Cardiac septum (tissue), 1 donor: ENCODE measurements around the gene FBXO22. TPM values are rescaled to one million over a fixed set of nuclear protein-coding genes. Genes with fewer than 3 reads are reported as not detected.
"Not testable (repeated sequence)": the region's sequence is repeated elsewhere in the genome, so short reads cannot be mapped to it uniquely, and the experiment has no call there.

Experiments used
- DNase-seq: peaks from one replicate; pipeline ENCODE4 v3.0.0-alpha.2; 2020; ENCODE audit warnings: low spot score
- intact Hi-C: fragments of 100-400 bp; cut with DNase I; formaldehyde crosslinking; loops from one replicate; pipeline ENCODE4 v1.14.0; 2022
- total RNA-seq: library from RNA; stranded (reverse); fragmentation: NEBNext Ultra II Directional; extraction: Animal tissue kit (Norgen Biotek cat#: 25700); gene quantifications from one replicate; pipeline ENCODE4 v1.2.1, GENCODE V29; 2021
- donor health status: DM: no; HTN: no; CAD: no.

Gene FBXO22
- total RNA-seq, 1 donor from 2014 or later = 19.1 TPM

DNA sequence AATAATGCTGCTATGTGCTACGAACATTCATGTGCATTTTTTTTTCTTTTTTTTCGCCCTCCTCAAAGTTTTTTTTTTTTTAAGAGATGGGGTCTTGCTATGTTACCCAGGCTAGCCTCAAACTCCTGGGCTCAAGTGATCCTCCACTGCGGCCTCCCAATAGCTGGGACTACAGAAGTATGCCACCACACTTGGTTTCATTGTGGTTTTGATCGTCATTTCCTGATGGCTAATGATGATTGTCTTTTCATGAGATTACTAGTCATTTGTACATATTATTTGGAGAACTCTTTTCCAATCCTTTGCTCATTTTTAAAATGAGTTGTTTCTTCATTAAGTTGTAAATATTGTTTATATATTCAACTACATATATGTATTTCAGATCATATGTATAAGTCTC lies 48.8 kb downstream of the FBXO22 start:
- intact Hi-C loops = no loop called here
- DNase-seq = no peak

DNA sequence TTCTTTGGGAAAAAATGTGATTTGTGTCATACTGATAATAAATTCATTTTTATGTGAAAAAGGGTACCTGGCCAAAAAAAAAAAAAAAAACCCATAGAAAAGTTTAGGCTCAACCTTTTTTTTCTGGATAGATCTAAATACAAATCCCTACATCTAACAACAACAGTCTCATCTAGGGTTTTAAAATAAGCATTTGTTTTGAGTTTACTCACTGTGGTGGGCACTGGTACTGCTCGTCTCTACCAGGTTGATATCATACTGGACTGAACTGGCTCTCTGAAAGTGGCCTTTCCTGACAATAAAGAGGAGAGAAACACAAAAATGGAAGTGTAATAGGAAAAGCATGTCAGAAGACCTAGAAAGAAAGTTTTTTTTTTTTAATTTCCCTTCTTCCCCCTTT lies 52.0 kb downstream of the FBXO22 start:
- intact Hi-C loops = no loop called here

DNA sequence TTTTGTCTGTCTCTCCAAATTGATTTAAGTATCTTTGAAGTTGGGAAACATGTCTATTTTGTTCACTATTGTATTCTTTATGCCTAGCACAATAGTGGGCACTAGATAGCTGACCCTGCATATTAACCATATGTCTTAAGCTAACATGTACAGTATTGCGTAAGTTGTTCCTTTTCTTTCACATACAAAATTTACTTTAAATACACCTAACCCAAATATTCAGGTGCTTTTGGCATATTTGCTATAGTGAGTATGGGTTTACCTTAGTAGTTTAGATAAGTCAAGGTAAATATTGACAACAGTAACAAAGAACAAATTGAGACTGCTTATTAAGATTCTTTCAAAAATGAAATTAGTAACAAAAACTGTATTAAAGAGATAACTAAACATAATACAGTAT lies 57.7 kb downstream of the FBXO22 start:
- DNase-seq = no peak
- intact Hi-C loops = no loop called here

More for the DNA sequence above, 52.0 kb downstream of the FBXO22 start:
- DNase-seq = no peak

DNA sequence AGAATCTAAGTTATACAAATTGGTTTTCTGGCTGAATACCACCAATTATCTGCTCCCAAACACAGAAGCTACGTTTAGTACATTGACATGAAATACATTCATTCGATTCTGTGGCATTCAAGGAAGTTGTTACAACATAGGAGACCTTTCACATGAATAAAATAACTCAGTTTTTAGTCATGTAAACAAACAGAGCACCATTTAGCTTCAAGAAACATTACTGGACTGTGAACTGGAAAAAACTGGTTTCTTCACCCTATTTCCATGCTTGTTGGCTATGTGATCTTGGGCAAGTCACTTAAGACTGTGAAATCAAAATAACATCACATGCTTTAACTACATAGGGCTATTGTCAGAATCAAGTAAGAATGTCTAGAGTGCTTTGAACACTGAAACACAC lies 62.4 kb downstream of the FBXO22 start:
- DNase-seq = no peak

DNA sequence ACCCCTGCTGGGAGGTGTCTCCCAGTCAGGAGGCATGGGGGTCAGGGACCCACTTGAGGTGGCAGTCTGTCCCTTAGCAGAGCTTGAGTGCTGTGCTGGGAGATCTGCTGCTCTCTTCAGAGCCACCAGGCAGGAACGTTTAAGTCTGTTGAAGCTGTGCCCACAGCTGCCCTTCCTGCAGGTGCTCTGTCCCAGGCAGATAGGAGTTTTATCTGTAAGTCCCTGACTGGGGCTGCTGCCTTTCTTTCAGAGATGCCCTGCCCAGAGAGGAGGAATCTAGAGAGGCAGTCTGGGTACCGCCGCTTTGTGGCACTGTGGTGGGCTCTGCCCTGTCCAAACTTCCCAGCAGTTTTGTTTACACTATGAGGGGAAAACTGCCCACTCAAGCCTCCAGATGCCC lies 73.1 kb downstream of the FBXO22 start:
- DNase-seq, intact Hi-C loops: not testable (repeated sequence)

More for the DNA sequence above, 62.4 kb downstream of the FBXO22 start:
- intact Hi-C loops = no loop called here

DNA sequence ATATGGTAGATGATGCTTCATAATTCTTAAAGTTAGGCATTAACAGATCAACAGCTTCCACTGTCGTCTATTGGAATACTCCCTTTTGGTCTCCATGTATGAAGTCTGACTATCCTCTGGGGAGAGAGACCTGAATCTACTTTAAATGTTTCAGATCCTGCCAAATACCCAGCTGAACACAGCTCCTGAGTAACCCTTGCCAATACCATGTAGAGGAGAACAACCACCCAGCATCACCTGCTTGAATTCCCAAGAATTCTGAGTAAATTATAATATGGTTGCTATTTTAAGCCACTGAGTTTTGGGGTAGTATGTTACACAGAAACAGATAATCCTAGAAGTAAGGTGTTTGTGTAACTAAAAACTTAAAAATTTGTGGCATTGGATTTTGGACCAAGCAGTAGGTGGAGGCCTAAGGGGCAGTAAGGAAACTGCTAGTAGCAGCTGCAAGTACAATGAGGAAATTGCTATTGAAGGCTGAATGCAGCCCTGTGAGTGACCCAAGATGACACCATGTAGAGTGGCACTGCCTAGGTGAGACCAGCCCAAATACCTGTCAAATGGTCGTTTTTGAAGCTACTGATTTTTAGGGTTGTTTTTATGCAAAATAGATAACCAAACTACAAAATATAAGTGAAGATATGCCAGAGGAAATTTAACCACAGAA lies 77.6 kb downstream of the FBXO22 start:
- DNase-seq = no peak
- intact Hi-C loops = no loop called here

DNA sequence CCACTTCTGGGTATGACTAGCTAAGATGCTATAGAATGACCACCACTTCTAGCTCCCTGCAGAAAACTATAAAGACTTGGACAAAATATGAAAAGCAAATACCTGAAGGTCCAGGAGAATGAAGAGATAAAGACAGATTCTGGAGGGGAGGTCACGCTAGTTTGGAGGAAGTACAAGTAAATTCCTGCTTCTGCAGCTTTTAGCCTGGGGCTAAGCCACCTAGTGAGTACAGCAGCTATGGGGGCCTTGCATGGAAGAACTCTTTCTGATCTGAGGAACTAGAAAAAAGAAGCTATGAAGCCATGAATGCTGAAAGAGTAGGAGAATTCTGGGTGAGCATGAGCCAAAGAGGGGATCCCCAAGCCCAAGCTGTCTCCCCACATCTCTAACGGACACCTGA lies 78.8 kb downstream of the FBXO22 start:
- DNase-seq = no peak
- intact Hi-C loops = no loop called here

DNA sequence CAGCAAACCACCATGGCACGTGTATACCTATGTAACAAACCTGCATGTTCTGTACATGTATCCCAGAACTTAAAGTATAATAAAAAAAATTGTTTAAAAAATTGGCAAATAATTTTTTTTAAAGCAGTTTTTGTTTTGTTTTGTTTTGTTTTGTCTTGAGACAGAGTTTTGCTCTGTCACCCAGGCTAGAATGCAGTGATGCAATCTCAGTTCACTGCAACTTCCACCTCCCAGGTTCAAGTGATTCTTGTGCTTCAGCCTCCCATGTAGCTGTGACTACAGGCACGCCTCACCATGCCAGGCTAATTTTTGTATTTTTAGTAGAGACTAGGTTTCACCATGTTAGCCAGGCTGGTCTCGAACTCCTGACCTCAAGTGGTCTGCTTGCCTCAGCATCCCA lies 81.0 kb downstream of the FBXO22 start:
- intact Hi-C loops, DNase-seq: not testable (repeated sequence)

DNA sequence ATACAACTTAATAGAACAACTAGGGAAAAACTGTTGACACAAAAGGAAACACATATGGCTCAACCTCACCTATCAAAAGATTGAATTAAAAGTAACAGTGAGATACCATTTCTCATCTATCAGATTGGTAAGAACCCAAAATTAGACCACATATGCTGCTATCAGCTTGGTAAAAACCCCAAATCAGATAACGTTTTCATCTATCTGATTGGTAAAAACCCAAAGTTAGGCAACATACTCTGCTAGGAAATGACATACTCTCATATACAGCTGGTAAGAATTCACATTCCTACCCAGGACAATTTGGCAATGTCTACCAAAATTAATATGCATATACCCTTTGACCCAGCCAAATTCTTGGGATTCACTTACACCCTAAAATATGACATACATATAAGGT lies 82.3 kb downstream of the FBXO22 start:
- intact Hi-C loops = no loop called here
- no peak for DNase-seq

DNA sequence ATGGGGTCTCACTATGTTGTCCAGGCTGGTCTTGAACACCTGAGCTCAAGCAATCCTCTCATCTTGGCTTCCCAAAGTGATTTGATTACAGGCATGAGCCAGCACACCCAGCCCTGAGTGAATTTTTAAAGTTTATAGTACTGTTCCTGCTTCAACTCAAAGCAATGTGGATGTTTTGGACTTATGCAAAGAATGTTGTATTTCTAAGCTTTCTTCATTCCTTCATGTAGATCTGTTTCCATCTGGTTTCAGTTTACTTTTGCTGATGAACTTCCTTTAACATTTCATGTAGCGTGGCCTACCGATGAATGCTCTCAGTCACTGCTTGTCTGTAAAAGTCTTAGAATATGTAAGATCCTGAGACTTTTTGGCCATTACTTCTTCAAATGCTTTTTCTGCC lies 85.4 kb downstream of the FBXO22 start:
- DNase-seq = no peak
- intact Hi-C loops = no loop called here

DNA sequence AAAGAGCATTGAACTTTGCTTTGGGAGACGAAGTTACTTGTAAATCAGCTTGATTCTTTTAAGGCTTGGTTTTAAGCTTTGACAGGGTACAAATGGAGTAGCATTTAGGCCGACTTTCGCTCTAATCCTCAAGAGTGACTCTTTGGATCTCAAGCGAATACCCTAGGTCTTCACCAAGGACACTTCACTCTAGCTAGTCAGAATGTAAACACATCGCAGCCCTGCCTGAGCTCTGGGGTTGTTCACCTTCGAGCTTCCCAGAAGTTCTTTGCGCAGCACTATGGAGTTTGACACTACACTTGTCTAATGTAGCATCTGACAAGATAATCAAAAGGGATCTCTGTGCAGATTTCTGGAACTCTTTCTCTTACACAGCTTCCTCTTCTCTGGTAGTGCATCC lies 86.2 kb downstream of the FBXO22 start:
- DNase-seq = no peak
- intact Hi-C loops = no loop called here

Other genes starting within 250 kb of the FBXO22 start
- gene CSPG4, start 191.0 kb upstream of the FBXO22 start, total RNA-seq = 21.3 TPM
- 38.3 TPM for gene UBE2Q2, start 60.4 kb upstream of the FBXO22 start, total RNA-seq
- gene NRG4, start 108.5 kb downstream of the FBXO22 start, total RNA-seq = not detected
- gene TMEM266, start 156.1 kb downstream of the FBXO22 start, total RNA-seq = not detected